Stimulated activated CD4-positive, alpha-beta T cell treated with anti-CD3 and anti-CD28 coated beads, TNF-alpha, amount 100 ng/mL, for 48 hours (primary cell): ENCODE data around the gene PKNOX2.

Experiments
- DNase-seq, 3 donors: peaks; one replicate each; pipeline ENCODE4 v3.0.0-alpha.2; 2020; ENCODE audit warnings: low read depth in 3 of 3

Gene PKNOX2

GRCh38 chr11:125407046-125407445 is 242.5 kb downstream of the PKNOX2 start:
- DNase-seq, result no peak

- DNase-seq, result no peak
Measured at GRCh38 chr11:125408311-125408711, 243.8 kb downstream of the PKNOX2 start.

- no peak for DNase-seq
Measured at GRCh38 chr11:125410091-125410490, 245.5 kb downstream of the PKNOX2 start.

GRCh38 chr11:125412177-125412496 is 247.6 kb downstream of the PKNOX2 start:
- no peak for DNase-seq

GRCh38 chr11:125412509-125412908 is 248.0 kb downstream of the PKNOX2 start:
- no peak for DNase-seq

GRCh38 chr11:125413226-125413625 is 248.7 kb downstream of the PKNOX2 start:
- DNase-seq, result no peak

- DNase-seq, result no peak
Measured at GRCh38 chr11:125414121-125414520, 249.6 kb downstream of the PKNOX2 start.

GRCh38 chr11:125416981-125417935 is 252.7 kb downstream of the PKNOX2 start:
- no peak for DNase-seq

- no peak for DNase-seq
Measured at GRCh38 chr11:125418396-125418795, 253.8 kb downstream of the PKNOX2 start.

GRCh38 chr11:125422681-125423080 is 258.1 kb downstream of the PKNOX2 start:
- no peak for DNase-seq

GRCh38 chr11:125423247-125423849 is 258.8 kb downstream of the PKNOX2 start:
- DNase-seq, result peak in 1 of 3 donors; percentile 6

GRCh38 chr11:125425601-125426000 is 261.1 kb downstream of the PKNOX2 start:
- no peak for DNase-seq

- no peak for DNase-seq
Measured at GRCh38 chr11:125426818-125427528, 262.4 kb downstream of the PKNOX2 start.

- DNase-seq, result no peak
Measured at GRCh38 chr11:125428486-125429173, 264.1 kb downstream of the PKNOX2 start.

- DNase-seq, result peak; percentile 17 to 42 (median 22)
Measured at GRCh38 chr11:125429174-125429707, 264.7 kb downstream of the PKNOX2 start.

- no peak for DNase-seq
Measured at GRCh38 chr11:125429807-125430678, 265.5 kb downstream of the PKNOX2 start.

- no peak for DNase-seq
Measured at GRCh38 chr11:125431009-125431408, 266.5 kb downstream of the PKNOX2 start.

- DNase-seq, result no peak
Measured at GRCh38 chr11:125431481-125431880, 266.9 kb downstream of the PKNOX2 start.

- no peak for DNase-seq
Measured at GRCh38 chr11:125433454-125434121, 269.0 kb downstream of the PKNOX2 start.
